ENCODE measurements around the gene ADGRG3. TPM values are rescaled to one million over a fixed set of nuclear protein-coding genes. Genes with fewer than 3 reads are reported as not detected.

ADGRG3 gene
- total RNA-seq, 1 experiment from 2014 or later = 0.46 TPM

GRCh38 chr16:57734925-57735754, 67.0 kb downstream of the ADGRG3 start:
- Mint-ChIP-seq H3K4me1 (peaks cover 11 to 22% of the 10 kb centered on the region in 2 experiments), H3K27ac (peak overlapping the region; percentile 97 to 100 (median 100)), H3K9me3 (no peaks in the 10 kb centered on the region), H3K36me3 (ENCODE audit: insufficient read depth in 1 of 3, low read depth in 3 of 3) (peaks cover 5 to 9% (median 7%) of the 10 kb centered on the region in 3 experiments; a peak in 3 of 7 replicates), H3K4me3 (peak overlapping the region; percentile 97 to 98), H3K27me3 (ENCODE audit: low read depth) (peaks cover 5% of the 10 kb centered on the region)
- Histone ChIP-seq H2BK15ac (ENCODE audit: low read depth, low read length) (no peak overlapping the region), H4K20me1 (ENCODE audit: control insufficient read depth, insufficient read depth, insufficient read length) (no peaks in the 10 kb centered on the region), H3K27ac (ENCODE audit: insufficient read length, low read depth, low read length) (no peak overlapping the region), H2AK5ac (ENCODE audit: insufficient read length, low read length) (no peak overlapping the region), H3K79me1 (ENCODE audit: insufficient read depth, low read depth, low read length, poor library complexity, severe bottlenecking) (no peaks in the 10 kb centered on the region), H2BK20ac (ENCODE audit: low read depth, low read length, poor library complexity, severe bottlenecking) (no peak overlapping the region), H3K14ac (ENCODE audit: insufficient read depth, low read length) (peak overlapping the region; percentile 88; the same call in 1 of the 2 replicates), H2BK12ac (ENCODE audit: insufficient read length, low read depth, low read length) (no peak overlapping the region), H3K4ac (ENCODE audit: low read depth, low read length) (no peak overlapping the region; the same call in 1 of the 2 replicates), H2BK120ac (ENCODE audit: low read depth, low read length, poor library complexity, severe bottlenecking) (peak overlapping the region; percentile 89), H3K79me2 (ENCODE audit: insufficient read depth, low read length) (no peaks in the 10 kb centered on the region), H3K23me2 (ENCODE audit: insufficient read length, low read depth, low read length, poor library complexity, severe bottlenecking) (peaks cover 11% of the 10 kb centered on the region), H3K27me3 (ENCODE audit: insufficient read depth, low read length) (no peaks in the 10 kb centered on the region), H4K5ac (ENCODE audit: insufficient read length, low read depth, low read length) (no peak overlapping the region), H3K4me1 (ENCODE audit: insufficient read depth, low read length) (no peaks in the 10 kb centered on the region), H4K8ac (replicated peaks; ENCODE audit: insufficient read length, low read depth, low read length) (no peak overlapping the region), H3K4me2 (ENCODE audit: insufficient read depth, insufficient read length, low read length) (peak overlapping the region; percentile 88), H2BK5ac (ENCODE audit: insufficient read length, low read length) (no peak overlapping the region), H2AFZ (ENCODE audit: low read length) (no peak overlapping the region), H3K9me3 (ENCODE audit: control insufficient read depth, low read depth, low read length) (no peaks in the 10 kb centered on the region), H3T11ph (ENCODE audit: low read length) (no peak overlapping the region), H4K91ac (ENCODE audit: insufficient read length, low read depth, low read length) (no peak overlapping the region), H3K9ac (ENCODE audit: extremely low read depth, insufficient read length, low read length) (peak overlapping the region; percentile 90), H3K23ac (ENCODE audit: insufficient read length, low read depth, low read length) (no peak overlapping the region), H3K56ac (ENCODE audit: insufficient read length, low read depth, low read length) (no peak overlapping the region), H3K18ac (ENCODE audit: insufficient read length, low read depth, low read length) (peak overlapping the region; percentile 92)
- peak; percentile 100 for DNase-seq
- TF ChIP-seq CTCF (conservative IDR thresholded peaks at IDR 0.05) = no peak
- WGBS (ENCODE audit: extremely low coverage, insufficient read length, low lambda C conversion rate) = no CpG with 5 or more reads among the region's 45 CpGs
